Right ventricle myocardium superior (tissue), 1 donor: Measurements from ENCODE around the gene AATK. TPM values are rescaled to one million over a fixed set of nuclear protein-coding genes. Genes with fewer than 3 reads are reported as not detected.
A peak's percentile ranks its signal among the peaks of the same experiment; 100 is the strongest.
"Not testable (repeated sequence)": the region's sequence is repeated elsewhere in the genome, so short reads cannot be mapped to it uniquely, and the experiment has no call there.

Source experiments
- ATAC-seq: fragments of 200-7000 bp; cut with Tn5 transposase; one replicate; pipeline ENCODE4 v1.9.1; 2020; ENCODE audit warnings: mild to moderate bottlenecking; ENCODE audit not compliant: poor library complexity
- DNase-seq: peaks from one replicate; pipeline ENCODE4 v3.0.0-alpha.2; 2020
- intact Hi-C: fragments of 100-400 bp; cut with DNase I; formaldehyde crosslinking; loops from one replicate; pipeline ENCODE4 v1.11.2; 2022
- total RNA-seq: library from RNA; stranded (reverse); fragmentation: NEBNext Ultra II Directional; extraction: Animal tissue kit (Norgen Biotek cat#: 25700); gene quantifications from one replicate; pipeline ENCODE4 v1.2.1, GENCODE V29; 2021
- donor health status: DM: no; HTN: yes; CAD: no; lungs with severe emphysema.

Gene AATK
- total RNA-seq, 1 donor from 2014 or later, result 5.3 TPM

GRCh38 chr17:81156866-81157805 lies 8.9 kb downstream of the AATK start:
- intact Hi-C loops, result no loop called here
- ATAC-seq, result no peak
- DNase-seq, result no peak

GRCh38 chr17:81154961-81155360 lies 11.1 kb downstream of the AATK start:
- intact Hi-C loops, result no loop called here
- ATAC-seq, result no peak

GRCh38 chr17:81154016-81154415 lies 12.0 kb downstream of the AATK start:
- intact Hi-C loops, DNase-seq, ATAC-seq: not testable (repeated sequence)

More at GRCh38 chr17:81154961-81155360, 11.1 kb downstream of the AATK start:
- DNase-seq, result no peak

- intact Hi-C loops, result no loop called here
- ATAC-seq, result no peak
Observed at GRCh38 chr17:81153340-81153803, 12.6 kb downstream of the AATK start.

DNA sequence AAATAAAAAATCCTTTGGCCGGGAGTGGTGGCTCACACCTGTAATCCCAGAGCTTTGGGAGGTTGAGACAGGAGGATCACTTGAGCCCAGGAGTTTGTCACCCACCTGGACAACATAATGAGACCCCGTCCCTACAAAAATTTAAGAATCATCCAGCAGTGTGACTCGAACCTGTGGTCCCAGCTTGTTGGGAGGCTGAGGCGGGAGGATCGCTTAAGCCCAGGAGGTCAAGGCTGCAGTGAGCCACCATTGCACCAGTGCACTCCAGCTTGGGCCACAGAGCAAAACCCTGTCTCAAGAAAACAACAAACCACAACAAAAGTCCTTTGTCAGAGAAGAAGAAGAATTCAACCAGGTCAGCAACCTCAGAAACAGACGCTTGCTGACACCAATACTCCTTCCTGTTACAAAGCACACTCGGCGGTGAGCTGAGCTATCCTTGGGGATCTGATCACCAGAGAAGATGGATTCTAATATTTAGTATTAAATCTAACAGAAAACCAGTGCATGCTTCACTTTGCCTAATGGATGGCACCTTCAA lies 13.7 kb downstream of the AATK start:
- ATAC-seq (no peak), DNase-seq (no peak)
- intact Hi-C loops, result no loop called here

More at GRCh38 chr17:81153340-81153803, 12.6 kb downstream of the AATK start:
- no peak for DNase-seq

GRCh38 chr17:81151278-81151677 lies 14.7 kb downstream of the AATK start:
- DNase-seq, result no peak
- intact Hi-C loops, result no loop called here
- ATAC-seq, result no peak

DNA sequence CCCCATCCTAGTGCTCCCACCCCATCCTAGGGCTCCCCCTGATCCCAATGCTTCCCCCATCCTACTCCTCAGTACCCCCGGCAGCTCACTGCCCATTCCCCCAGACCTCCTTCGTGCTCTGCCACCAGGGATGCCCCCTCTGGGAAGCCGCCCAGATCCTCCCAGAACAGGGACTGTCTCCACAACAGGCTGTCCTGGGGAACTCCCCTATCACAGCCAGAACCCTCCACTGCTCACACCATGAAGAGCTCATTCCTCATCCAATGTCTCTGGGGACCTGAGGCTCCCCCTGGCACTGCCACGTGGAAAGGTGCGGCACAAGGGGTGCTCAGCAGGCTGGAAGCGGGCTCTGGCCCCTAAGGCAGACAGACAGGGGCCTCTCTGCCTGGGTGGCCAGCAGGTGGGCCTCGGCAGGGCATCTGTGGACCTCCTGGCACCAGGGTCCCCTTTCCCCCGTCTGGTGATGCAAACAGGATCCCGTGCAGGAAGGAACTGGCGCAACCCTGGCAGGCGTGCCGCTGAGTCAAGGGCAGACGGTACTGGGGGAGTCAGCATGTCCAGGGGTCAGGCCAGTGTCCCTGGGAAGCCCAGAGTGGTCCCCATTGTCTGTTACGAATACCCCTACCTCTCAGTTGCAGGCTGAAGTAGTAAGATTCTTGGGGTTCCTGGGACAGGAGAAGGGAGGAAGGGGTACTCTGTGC lies 15.5 kb downstream of the AATK start:
- intact Hi-C loops, result no loop called here
- ATAC-seq, result no peak
- peak; percentile 77 for DNase-seq

- ATAC-seq, result peak; percentile 22
Observed at GRCh38 chr17:81148986-81149533, 17.0 kb downstream of the AATK start.

GRCh38 chr17:81148571-81148970 lies 17.4 kb downstream of the AATK start:
- DNase-seq (no peak), ATAC-seq (no peak)
- intact Hi-C loops, result loop anchor here (5.0 kb wide), 1 partner anchor 39 kb away; no protein-coding TSS in a partner anchor

More at GRCh38 chr17:81148986-81149533, 17.0 kb downstream of the AATK start:
- intact Hi-C loops, result loop anchor here (5.0 kb wide), 1 partner anchor 38 kb away; no protein-coding TSS in a partner anchor
- no peak for DNase-seq

GRCh38 chr17:81147701-81148100 lies 18.3 kb downstream of the AATK start:
- ATAC-seq (no peak), DNase-seq (no peak)
- intact Hi-C loops, result loop anchor here (5.0 kb wide), 1 partner anchor 40 kb away; no protein-coding TSS in a partner anchor

GRCh38 chr17:81146208-81146607 lies 19.8 kb downstream of the AATK start:
- ATAC-seq, DNase-seq: not testable (repeated sequence)
- intact Hi-C loops, result loop anchor here (5.0 kb wide), 1 partner anchor 41 kb away; no protein-coding TSS in a partner anchor

GRCh38 chr17:81144423-81144781 lies 21.6 kb downstream of the AATK start:
- no peak for DNase-seq
- intact Hi-C loops, result no loop called here
- ATAC-seq, result no peak

GRCh38 chr17:81143717-81144422 lies 22.2 kb downstream of the AATK start:
- intact Hi-C loops, result loop anchor here (2.0 kb wide), 1 partner anchor 97 kb away; no protein-coding TSS in a partner anchor
- no peak for ATAC-seq
- DNase-seq, result no peak

- intact Hi-C loops, result loop anchor here (2.0 kb wide), 1 partner anchor 98 kb away; no protein-coding TSS in a partner anchor
- peak; percentile 6 for ATAC-seq
- DNase-seq, result no peak
Observed at GRCh38 chr17:81143200-81143527, 22.9 kb downstream of the AATK start.

- DNase-seq (peak; percentile 90), ATAC-seq (peak; percentile 97)
- intact Hi-C loops, result loop anchor here (2.0 kb wide), 1 partner anchor 98 kb away; no protein-coding TSS in a partner anchor
Observed at GRCh38 chr17:81142301-81143199, 23.5 kb downstream of the AATK start.

- ATAC-seq, result no peak
- DNase-seq, result no peak
- intact Hi-C loops, result no loop called here
Observed at GRCh38 chr17:81140695-81141094, 25.3 kb downstream of the AATK start.

- no peak for ATAC-seq
- intact Hi-C loops, result no loop called here
Observed at GRCh38 chr17:81140018-81140417, 26.0 kb downstream of the AATK start.

More at GRCh38 chr17:81140018-81140417, 26.0 kb downstream of the AATK start:
- DNase-seq, result no peak
